Measurements from ENCODE around the gene TRAF3. TPM values are rescaled to one million over a fixed set of nuclear protein-coding genes. Genes with fewer than 3 reads are reported as not detected.

Gene TRAF3
- polyA plus RNA-seq, 1 of the 3 experiments (the other 2 are of a cell fraction), result 17.9 TPM

DNA sequence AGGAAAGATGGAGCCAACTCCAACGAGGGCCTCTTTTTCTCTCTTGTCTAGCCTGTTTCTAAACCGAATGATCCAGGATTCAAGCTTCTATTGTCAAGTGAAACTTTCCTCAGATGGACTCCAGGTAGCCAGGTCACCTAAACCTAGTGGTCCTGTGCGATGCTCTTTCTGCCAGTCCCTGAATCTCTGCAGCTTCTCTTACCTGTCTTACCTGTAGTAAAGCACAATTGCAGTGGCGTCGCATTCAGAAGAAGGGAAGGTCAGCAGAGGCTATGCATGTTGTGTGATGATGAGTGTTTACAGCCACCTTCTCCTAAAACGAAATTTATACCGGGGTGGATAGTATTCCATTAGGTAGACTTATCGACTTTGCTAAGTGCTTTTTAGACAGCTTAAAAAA is 47.4 kb upstream of the TRAF3 start:
- no peak overlapping the region for H3K4me2 ChIP-seq
- H3K9ac ChIP-seq, result no peak overlapping the region
- no peak for DNase-seq
- H3K27me3 ChIP-seq (ENCODE audit: insufficient read depth), result no peaks in the 10 kb centered on the region
- 85% methylated on average over 8 of the region's 8 CpGs for WGBS (ENCODE audit: low lambda C conversion rate)
- no peak overlapping the region for H2AFZ ChIP-seq (ENCODE audit: low read depth)
- POLR2A ChIA-PET, result no interaction called here
- H3K4me3 ChIP-seq (ENCODE audit: low read depth in 2 of 2, low read length in 1 of 2), result no peak overlapping the region
- H3K9me3 ChIP-seq, result no peaks in the 10 kb centered on the region
- H3K4me1 ChIP-seq (ENCODE audit: control insufficient read depth in 1 of 2, insufficient read depth in 2 of 2, low read depth in 1 of 2, low read length in 1 of 2), result peaks cover 0 to 2% of the 10 kb centered on the region in 2 experiments; a peak in 1 of 4 replicates
- H3K36me3 ChIP-seq (replicated peaks in 1 of 2; ENCODE audit: control insufficient read depth in 1 of 2, insufficient read depth in 2 of 2, low read length in 1 of 2), result peaks cover 27 to 36% of the 10 kb centered on the region in 2 experiments
- no peaks in the 10 kb centered on the region for H3K9me2 ChIP-seq
- no peaks in the 10 kb centered on the region for H3K79me2 ChIP-seq (ENCODE audit: insufficient read depth)
- H4K20me1 ChIP-seq (ENCODE audit: insufficient read depth), result no peaks in the 10 kb centered on the region
- H3F3A ChIP-seq (replicated peaks; ENCODE audit: insufficient read depth), result no peaks in the 10 kb centered on the region
- TF ChIP-seq MXI1 (IDR thresholded peaks at IDR 0.05; ENCODE audit: low read depth, low read length), result no peak
- TF ChIP-seq NRF1 (IDR thresholded peaks at IDR 0.05; ENCODE audit: low read depth, low read length), result no peak
- TF ChIP-seq, protein P1, sequence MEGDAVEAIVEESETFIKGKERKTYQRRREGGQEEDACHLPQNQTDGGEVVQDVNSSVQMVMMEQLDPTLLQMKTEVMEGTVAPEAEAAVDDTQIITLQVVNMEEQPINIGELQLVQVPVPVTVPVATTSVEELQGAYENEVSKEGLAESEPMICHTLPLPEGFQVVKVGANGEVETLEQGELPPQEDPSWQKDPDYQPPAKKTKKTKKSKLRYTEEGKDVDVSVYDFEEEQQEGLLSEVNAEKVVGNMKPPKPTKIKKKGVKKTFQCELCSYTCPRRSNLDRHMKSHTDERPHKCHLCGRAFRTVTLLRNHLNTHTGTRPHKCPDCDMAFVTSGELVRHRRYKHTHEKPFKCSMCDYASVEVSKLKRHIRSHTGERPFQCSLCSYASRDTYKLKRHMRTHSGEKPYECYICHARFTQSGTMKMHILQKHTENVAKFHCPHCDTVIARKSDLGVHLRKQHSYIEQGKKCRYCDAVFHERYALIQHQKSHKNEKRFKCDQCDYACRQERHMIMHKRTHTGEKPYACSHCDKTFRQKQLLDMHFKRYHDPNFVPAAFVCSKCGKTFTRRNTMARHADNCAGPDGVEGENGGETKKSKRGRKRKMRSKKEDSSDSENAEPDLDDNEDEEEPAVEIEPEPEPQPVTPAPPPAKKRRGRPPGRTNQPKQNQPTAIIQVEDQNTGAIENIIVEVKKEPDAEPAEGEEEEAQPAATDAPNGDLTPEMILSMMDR (IDR thresholded peaks at IDR 0.05), result no peak
- TF ChIP-seq, protein P2, sequence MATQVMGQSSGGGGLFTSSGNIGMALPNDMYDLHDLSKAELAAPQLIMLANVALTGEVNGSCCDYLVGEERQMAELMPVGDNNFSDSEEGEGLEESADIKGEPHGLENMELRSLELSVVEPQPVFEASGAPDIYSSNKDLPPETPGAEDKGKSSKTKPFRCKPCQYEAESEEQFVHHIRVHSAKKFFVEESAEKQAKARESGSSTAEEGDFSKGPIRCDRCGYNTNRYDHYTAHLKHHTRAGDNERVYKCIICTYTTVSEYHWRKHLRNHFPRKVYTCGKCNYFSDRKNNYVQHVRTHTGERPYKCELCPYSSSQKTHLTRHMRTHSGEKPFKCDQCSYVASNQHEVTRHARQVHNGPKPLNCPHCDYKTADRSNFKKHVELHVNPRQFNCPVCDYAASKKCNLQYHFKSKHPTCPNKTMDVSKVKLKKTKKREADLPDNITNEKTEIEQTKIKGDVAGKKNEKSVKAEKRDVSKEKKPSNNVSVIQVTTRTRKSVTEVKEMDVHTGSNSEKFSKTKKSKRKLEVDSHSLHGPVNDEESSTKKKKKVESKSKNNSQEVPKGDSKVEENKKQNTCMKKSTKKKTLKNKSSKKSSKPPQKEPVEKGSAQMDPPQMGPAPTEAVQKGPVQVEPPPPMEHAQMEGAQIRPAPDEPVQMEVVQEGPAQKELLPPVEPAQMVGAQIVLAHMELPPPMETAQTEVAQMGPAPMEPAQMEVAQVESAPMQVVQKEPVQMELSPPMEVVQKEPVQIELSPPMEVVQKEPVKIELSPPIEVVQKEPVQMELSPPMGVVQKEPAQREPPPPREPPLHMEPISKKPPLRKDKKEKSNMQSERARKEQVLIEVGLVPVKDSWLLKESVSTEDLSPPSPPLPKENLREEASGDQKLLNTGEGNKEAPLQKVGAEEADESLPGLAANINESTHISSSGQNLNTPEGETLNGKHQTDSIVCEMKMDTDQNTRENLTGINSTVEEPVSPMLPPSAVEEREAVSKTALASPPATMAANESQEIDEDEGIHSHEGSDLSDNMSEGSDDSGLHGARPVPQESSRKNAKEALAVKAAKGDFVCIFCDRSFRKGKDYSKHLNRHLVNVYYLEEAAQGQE (IDR thresholded peaks at IDR 0.05; ENCODE audit: low read depth, low read length), result no peak
- no peak for TF ChIP-seq ELF1 (IDR thresholded peaks at IDR 0.05)
- TF ChIP-seq MEF2A (IDR thresholded peaks at IDR 0.05; ENCODE audit: borderline replicate concordance, low read depth), result no peak
- no peak for TF ChIP-seq RAD21 (IDR thresholded peaks at IDR 0.05; ENCODE audit: low read length)
- TF ChIP-seq FOXM1 (IDR thresholded peaks at IDR 0.05; ENCODE audit: low read depth), result no peak
- no peak for TF ChIP-seq JUND (IDR thresholded peaks at IDR 0.05)
- no peak for TF ChIP-seq NFIC (IDR thresholded peaks at IDR 0.05; ENCODE audit: borderline replicate concordance)
- TF ChIP-seq YY1 (IDR thresholded peaks at IDR 0.05; ENCODE audit: low read depth), result no peak
- TF ChIP-seq RCOR1 (IDR thresholded peaks at IDR 0.05; ENCODE audit: low read length), result no peak
- no peak for TF ChIP-seq SMC3 (IDR thresholded peaks at IDR 0.05; ENCODE audit: low read depth, low read length)
- TF ChIP-seq, protein P3, sequence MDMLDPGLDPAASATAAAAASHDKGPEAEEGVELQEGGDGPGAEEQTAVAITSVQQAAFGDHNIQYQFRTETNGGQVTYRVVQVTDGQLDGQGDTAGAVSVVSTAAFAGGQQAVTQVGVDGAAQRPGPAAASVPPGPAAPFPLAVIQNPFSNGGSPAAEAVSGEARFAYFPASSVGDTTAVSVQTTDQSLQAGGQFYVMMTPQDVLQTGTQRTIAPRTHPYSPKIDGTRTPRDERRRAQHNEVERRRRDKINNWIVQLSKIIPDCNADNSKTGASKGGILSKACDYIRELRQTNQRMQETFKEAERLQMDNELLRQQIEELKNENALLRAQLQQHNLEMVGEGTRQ (IDR thresholded peaks at IDR 0.05; ENCODE audit: borderline replicate concordance, low read depth, low read length), result no peak
- no peak for TF ChIP-seq RXRA (IDR thresholded peaks at IDR 0.05; ENCODE audit: borderline replicate concordance, low read depth)
- TF ChIP-seq GATA2 (CRISPR knock-in tag; IDR thresholded peaks at IDR 0.05), result no peak
- no peak for TF ChIP-seq RFX5 (IDR thresholded peaks at IDR 0.05; ENCODE audit: low read length)
- TF ChIP-seq EZH2phosphoT487 (IDR thresholded peaks at IDR 0.05; ENCODE audit: borderline replicate concordance, low read depth), result no peak
- CTCF ChIA-PET, result interaction anchor here (1.1 kb wide), 1 partner anchor 45 kb away, joined by 3 read pairs; no protein-coding TSS in a partner anchor
- H3K27ac ChIP-seq (ENCODE audit: low read depth in 2 of 2, low read length in 1 of 2), result no peak overlapping the region

All from SK-N-SH (cell line).